Skeletal muscle cell (primary cell): ENCODE measurements around the gene SCO2.
"Not testable (repeated sequence)": the region's sequence is repeated elsewhere in the genome, so short reads cannot be mapped to it uniquely, and the experiment has no call there.

Experiments
- DNase-seq: peaks from one replicate; pipeline ENCODE4 v3.0.0-alpha.2; 2010; ENCODE audit warnings: low read depth
- H3K4me3 ChIP-seq: 2 replicates; pipeline ENCODE4 v1.5.1; 2011; ENCODE audit warnings: low read depth, mild to moderate bottlenecking, control low read depth, low read length, moderate library complexity

The SCO2 gene

GRCh38 chr22:50533856-50534711 is 8.7 kb upstream of the SCO2 start:
- H3K4me3 ChIP-seq, DNase-seq: not testable (repeated sequence)

GRCh38 chr22:50532824-50533796 is 7.7 kb upstream of the SCO2 start:
- no peak for DNase-seq
- H3K4me3 ChIP-seq = no peak overlapping the region

- H3K4me3 ChIP-seq = peak overlapping the region; percentile 54
- DNase-seq = no peak
Measured at GRCh38 chr22:50531962-50532674, 6.7 kb upstream of the SCO2 start.

DNA sequence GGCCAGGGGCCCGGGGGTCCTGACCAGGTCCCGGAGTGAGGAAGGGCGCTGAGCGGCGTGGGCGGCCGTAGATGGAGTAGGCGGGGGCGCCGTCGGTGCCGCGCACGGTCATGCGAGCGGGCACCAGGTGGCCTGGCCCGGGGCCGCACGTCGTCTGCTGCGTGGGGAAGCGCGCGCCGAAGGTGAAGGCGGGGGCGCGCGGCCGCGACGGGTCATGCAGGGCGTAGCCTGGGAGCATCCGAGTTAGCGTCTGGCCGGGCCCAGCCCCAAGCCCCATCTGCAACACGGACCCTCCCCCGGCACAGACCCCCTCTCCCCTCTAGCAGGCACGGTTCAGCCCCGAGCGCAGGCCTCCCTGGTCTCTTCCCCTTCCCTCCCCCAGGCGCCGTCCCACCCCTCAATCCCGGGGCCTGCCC is 6.2 kb upstream of the SCO2 start:
- peak overlapping the region; percentile 54 for H3K4me3 ChIP-seq
- no peak for DNase-seq

- peak overlapping the region; percentile 54 for H3K4me3 ChIP-seq
- DNase-seq = no peak
Measured at GRCh38 chr22:50530877-50531545, 5.6 kb upstream of the SCO2 start.

- DNase-seq = no peak
- peak overlapping the region; percentile 54 for H3K4me3 ChIP-seq
Measured at GRCh38 chr22:50530580-50530876, 5.1 kb upstream of the SCO2 start.

DNA sequence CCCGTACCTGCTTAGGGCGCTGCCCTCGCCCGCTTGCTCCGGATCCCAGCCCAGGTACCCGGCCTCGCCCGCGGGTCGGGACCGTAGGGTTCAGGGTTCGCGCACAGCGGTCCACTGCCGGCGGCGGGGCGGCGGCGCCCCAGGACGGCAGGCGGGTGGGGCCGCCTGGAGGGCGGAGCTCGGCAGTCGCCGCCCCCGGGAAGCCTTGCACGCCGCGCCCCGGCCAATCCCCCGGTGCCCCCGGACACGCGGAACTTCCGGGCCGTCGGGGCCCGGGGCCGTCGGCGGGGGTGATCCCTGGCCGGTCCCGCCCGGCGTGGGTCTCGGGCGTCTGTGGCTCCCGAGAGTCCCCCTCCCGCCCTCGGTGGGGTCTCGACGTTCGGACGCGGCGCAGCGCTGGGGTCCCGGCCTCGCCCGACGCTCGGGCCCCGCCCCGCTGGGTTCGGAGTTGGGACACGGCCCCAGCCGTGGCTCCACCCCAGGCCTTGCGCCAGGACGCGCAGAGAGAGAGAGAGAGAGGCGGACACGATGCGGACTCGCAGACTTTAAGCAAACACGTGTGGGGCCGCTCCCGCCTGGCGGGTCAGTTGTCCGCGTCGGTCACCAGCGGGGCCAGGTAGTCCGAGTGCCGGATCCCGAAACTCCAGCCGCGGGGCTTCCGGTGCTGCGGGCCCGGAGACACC is 4.6 kb upstream of the SCO2 start, which contains the start of gene TYMP:
TYMP (minus strand) TSS at position 116 of the 683 bp plus-strand sequence. CDS start 303 bp downstream, outside the sequence.
- DNase-seq = no peak

DNA sequence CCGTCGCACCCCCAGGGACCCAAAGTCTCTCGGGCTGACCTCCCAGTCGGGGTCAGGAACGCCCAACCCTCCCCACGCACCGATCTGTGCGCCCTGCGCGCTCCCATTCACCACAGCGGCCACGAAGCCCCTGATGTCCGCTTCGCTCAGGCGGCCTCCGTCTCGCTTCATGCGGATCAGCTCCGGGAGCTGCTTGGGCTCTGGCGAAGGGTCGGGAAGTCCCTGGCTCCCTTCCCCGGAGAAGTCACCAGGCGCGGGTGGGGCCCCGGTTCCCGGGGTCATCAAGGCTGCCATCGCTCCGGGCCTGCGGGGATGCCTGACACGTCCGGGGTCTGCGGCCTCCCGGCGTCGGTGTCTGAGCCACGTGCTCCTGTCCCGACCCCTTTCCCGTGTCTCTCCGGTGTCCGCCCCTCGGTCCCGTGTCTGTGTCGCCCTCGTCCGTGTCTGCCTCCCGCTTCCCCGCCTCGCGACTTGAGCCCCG is 4.1 kb upstream of the SCO2 start:
- H3K4me3 ChIP-seq = peak overlapping the region; percentile 54
- no peak for DNase-seq

More for the DNA sequence above, 4.6 kb upstream of the SCO2 start, which contains the start of gene TYMP:
- H3K4me3 ChIP-seq = peak within 1 kb of the TSS; percentile 54

- no peak for DNase-seq
- H3K4me3 ChIP-seq = peak overlapping the region; percentile 54
Measured at GRCh38 chr22:50528682-50529415, 3.5 kb upstream of the SCO2 start.

- no peak for DNase-seq
- no peak overlapping the region for H3K4me3 ChIP-seq
Measured at GRCh38 chr22:50527921-50528681, 2.7 kb upstream of the SCO2 start.

- H3K4me3 ChIP-seq = peak overlapping the region; percentile 87
- DNase-seq = no peak
Measured at GRCh38 chr22:50526834-50527801, 1.7 kb upstream of the SCO2 start.

- DNase-seq = no peak
- H3K4me3 ChIP-seq = peak overlapping the region; percentile 87
Measured at GRCh38 chr22:50526108-50526833, 873 bp upstream of the SCO2 start.

GRCh38 chr22:50525858-50526107 is 385 bp upstream of the SCO2 start:
- no peak for DNase-seq
- peak overlapping the region; percentile 87 for H3K4me3 ChIP-seq

- peak overlapping the region; percentile 87 for H3K4me3 ChIP-seq
- DNase-seq = no peak
Measured at GRCh38 chr22:50524676-50525103, 708 bp downstream of the SCO2 start.

DNA sequence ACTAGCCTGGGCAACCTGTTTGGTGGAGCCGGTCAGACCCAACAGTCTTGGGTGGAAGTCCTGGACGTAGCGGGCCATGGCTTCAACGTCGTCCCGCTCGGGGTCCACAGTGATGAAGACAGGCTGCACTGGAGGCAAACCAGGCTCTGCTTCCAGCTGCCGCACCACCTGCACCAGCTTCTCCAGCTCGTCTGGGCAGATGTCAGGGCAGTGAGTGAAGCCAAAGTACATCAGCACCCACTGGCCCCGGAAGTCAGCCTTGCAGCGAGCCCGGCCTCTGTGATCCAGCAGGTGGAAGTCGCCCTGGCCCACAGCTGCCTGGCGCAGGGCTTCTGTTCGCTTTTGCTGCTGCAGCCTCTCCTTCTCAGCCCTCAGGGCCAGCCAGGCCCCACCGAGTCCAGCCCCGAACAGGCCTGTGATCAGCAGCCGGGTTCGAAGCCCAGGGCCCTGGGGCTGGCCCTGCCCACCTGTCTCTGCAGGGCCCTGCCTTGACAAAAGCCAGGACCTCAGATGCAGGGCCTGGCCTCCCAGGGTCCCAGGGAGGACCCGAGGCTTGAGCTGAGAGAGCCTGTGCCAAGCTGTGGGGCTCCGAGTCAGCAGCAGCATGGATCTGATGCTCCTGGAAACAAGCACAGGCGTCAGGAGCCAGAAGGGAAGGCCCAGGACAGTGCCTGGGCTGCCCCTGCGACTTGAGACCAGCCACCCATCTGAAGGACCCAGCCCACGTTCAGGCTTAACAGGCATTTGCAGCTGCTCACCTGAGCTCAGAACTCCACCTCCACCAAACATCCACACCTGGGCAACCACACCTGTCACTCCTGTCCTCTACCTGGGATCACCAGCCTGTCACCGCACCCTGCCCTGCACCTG is 1.4 kb downstream of the SCO2 start:
- no peak for DNase-seq
- peak overlapping the region; percentile 87 for H3K4me3 ChIP-seq
